SK-N-SH treated with all-trans-retinoic acid at 6 μM for 48 hours (cell line): ENCODE results near the gene SLC2A5.

ENCODE experiments used
- CREB5 ChIP-seq: fragments of 250-450 bp; sonication (Bioruptor Pico); IDR thresholded peaks from 2 replicates; pipeline ENCODE4 v1.5.1; 2020; ENCODE audit warnings: low read depth, mild to moderate bottlenecking, moderate library complexity
- CSDC2 ChIP-seq: fragments of 250-450 bp; sonication (Bioruptor Pico); IDR thresholded peaks from 2 replicates; pipeline ENCODE4 v1.5.0; 2020; ENCODE audit warnings: mild to moderate bottlenecking, moderate library complexity
- CSRNP3 ChIP-seq: fragments of 250-450 bp; sonication (Bioruptor Pico); IDR thresholded peaks from 2 replicates; pipeline ENCODE4 v1.5.1; 2021; ENCODE audit warnings: mild to moderate bottlenecking, moderate library complexity
- GLIS3 ChIP-seq: fragments of 250-450 bp; sonication (Bioruptor Pico); IDR thresholded peaks from 2 replicates; pipeline ENCODE4 v1.5.0; 2020; ENCODE audit warnings: mild to moderate bottlenecking, moderate library complexity
- ISL1 ChIP-seq: fragments of 250-450 bp; sonication (Bioruptor Pico); IDR thresholded peaks from 2 replicates; pipeline ENCODE4 v2.1.2; 2022; ENCODE audit warnings: mild to moderate bottlenecking, moderate library complexity
- OSR1 ChIP-seq: fragments of 250-450 bp; sonication (Bioruptor Pico); IDR thresholded peaks from 2 replicates; pipeline ENCODE4 v1.8.0; 2022; ENCODE audit warnings: moderate library complexity, mild to moderate bottlenecking, inconsistent platforms
- POU6F1 ChIP-seq: fragments of 250-450 bp; sonication (Bioruptor Pico); IDR thresholded peaks from 2 replicates; pipeline ENCODE4 v1.8.0; 2021; ENCODE audit warnings: low read depth, mild to moderate bottlenecking, moderate library complexity, borderline replicate concordance
- PPARA ChIP-seq: fragments of 250-450 bp; sonication (Bioruptor Pico); IDR thresholded peaks from 2 replicates; pipeline ENCODE4 v1.5.0; 2020; ENCODE audit warnings: mild to moderate bottlenecking, borderline replicate concordance
- SNAI2 ChIP-seq: fragments of 250-450 bp; sonication (Bioruptor Pico); IDR thresholded peaks from 2 replicates; pipeline ENCODE4 v1.5.0; 2020; ENCODE audit warnings: mild to moderate bottlenecking, moderate library complexity
- ZC3H10 ChIP-seq: fragments of 250-450 bp; sonication (Bioruptor Pico); IDR thresholded peaks from 2 replicates; pipeline ENCODE4 v1.5.1; 2021; ENCODE audit warnings: mild to moderate bottlenecking, moderate library complexity
- ZFP3 ChIP-seq: fragments of 250-450 bp; sonication (Bioruptor Pico); IDR thresholded peaks from 2 replicates; pipeline ENCODE4 v1.5.0; 2020; ENCODE audit warnings: mild to moderate bottlenecking, moderate library complexity
- ZNF565 ChIP-seq: fragments of 450-650 bp; formaldehyde crosslinking; conservative IDR thresholded peaks from 2 replicates; pipeline ENCODE4 v1.5.0; 2020; ENCODE audit warnings: low read depth, mild to moderate bottlenecking, moderate library complexity

GRCh38 chr1:9099555-9099954, 30.1 kb upstream of the SLC2A5 start:
- TF ChIP-seq ZC3H10 (CRISPR knock-in tag), result no peak
- TF ChIP-seq PPARA, result no peak
- TF ChIP-seq POU6F1 (CRISPR knock-in tag), result no peak
- no peak for TF ChIP-seq CSDC2 (CRISPR knock-in tag)
- no peak for TF ChIP-seq GLIS3
- TF ChIP-seq CREB5 (CRISPR knock-in tag), result no peak
- TF ChIP-seq SNAI2 (CRISPR knock-in tag), result no peak
- no peak for TF ChIP-seq ZFP3 (CRISPR knock-in tag)
- TF ChIP-seq ZNF565 (CRISPR knock-in tag), result no peak
- TF ChIP-seq CSRNP3 (CRISPR knock-in tag), result no peak
- no peak for TF ChIP-seq OSR1 (CRISPR knock-in tag)
- no peak for TF ChIP-seq ISL1
